HG02763 (cell line): Measurements from ENCODE around the gene CTNS.
A peak's percentile ranks its signal among the peaks of the same experiment; 100 is the strongest.

Experiments used
- ATAC-seq: cut with Tn5 transposase; IDR thresholded peaks from one replicate; pipeline ENCODE4 v1.9.1; 2021; ENCODE audit warnings: mild to moderate bottlenecking, moderate library complexity; ENCODE audit not compliant: unreplicated experiment

CTNS gene

GRCh38 chr17:3657874-3658783 is 21.6 kb downstream of the CTNS start:
- no peak for ATAC-seq

DNA sequence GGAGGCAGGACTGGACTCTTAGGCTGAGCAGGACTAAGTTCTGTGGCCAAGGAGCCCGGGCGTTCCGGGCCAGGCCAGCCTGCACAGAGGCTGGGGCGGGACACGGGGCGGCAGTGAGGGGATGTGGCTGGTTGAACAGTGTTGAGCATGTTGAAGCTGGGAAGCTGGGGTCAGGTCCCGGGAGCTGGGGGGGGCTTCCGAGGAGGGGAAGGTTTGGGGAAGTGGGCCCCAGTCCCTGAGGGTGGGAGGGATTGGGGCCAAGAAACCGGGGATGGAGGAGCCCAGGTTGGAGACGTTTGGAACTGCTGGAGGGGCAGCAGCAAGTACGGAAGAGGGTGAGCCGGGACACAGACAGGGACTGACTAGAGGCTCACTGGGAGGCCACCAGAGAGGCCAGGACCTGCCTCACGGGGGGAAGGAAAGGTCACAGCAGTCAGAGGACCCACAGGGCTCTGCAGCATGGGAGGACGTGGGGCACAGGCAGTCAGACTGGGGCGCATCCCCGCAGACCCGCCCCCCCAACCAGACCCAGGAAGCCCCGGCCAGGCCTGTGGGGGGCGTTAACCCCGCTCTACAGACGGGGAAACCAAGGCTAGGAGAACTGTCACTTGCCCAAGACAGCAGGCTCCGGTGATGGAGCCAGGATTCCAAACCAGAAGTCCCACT is 22.4 kb downstream of the CTNS start:
- no peak for ATAC-seq

DNA sequence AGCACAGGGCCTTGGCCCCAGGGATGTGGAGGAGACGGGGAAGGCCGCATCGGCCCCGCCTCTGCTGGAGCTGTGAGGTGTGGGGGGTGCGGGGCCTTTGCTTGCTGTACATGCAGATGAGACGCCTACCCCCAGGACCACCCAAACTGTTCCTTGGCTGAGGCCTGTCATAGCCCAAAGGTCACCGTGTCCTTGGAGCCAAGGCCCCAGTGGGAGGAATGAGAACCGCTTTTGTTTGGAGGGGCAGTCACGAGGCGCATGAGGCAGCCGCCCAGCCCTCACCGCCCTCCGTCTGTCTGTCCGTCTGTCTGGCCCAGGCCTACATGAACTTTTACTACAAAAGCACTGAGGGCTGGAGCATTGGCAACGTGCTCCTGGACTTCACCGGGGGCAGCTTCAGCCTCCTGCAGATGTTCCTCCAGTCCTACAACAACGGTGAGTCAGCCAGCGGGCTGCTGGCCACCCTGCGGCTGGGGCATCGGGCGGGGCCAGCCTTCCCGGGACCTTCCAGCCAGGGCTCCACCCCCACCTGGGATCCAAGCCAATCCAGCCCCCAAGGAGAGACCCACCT is 23.1 kb downstream of the CTNS start:
- ATAC-seq: no peak

DNA sequence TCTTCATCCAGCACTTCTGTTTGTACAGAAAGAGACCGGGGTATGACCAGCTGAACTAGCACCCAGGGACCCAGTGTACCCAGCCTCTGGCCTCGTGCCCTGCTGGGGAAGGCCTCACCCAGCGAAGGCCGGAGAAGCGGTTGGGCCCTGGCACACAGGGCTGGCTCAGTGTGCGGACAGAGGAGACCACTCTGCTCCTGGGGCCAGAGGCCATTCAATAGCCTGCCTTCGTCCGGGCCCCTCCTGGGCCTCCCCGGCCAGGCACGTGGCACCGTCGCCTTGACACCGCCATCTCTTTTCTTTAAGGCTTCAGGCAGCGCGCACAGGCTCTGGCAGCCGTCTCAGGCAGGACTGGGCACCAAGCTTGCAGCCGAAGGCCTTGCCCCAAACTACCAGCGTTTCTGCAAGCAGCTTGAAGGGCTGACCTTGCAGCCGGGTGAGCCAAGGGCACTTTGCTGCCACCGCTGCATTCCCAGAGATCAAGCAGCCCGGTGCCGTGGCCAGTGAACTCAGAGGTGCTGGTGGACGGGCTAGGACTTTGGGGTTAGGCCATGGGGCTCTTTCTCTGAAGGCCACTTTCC is 23.8 kb downstream of the CTNS start:
- ATAC-seq: no peak

GRCh38 chr17:3663102-3664011 is 26.8 kb downstream of the CTNS start:
- no peak for ATAC-seq

DNA sequence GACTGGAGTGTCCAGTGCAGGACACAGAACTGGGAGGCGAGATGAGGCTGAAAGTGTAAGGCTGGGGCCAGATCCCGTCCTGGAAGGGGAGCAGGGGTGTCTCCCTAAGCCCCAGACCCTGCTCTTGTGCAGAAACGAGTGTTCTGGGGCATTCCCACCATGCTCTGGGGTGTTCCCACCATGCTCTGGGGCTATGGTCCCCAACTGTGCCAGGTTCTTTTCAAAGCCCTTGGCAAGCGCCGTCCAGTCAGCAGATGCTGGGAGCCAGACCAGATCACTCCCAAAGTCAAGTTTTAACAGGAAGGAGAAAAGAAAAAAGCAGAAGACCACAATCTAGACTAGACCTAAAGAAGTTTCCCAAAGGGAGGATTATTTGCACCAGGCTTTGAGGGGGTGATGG is 29.3 kb downstream of the CTNS start:
- ATAC-seq: no peak

DNA sequence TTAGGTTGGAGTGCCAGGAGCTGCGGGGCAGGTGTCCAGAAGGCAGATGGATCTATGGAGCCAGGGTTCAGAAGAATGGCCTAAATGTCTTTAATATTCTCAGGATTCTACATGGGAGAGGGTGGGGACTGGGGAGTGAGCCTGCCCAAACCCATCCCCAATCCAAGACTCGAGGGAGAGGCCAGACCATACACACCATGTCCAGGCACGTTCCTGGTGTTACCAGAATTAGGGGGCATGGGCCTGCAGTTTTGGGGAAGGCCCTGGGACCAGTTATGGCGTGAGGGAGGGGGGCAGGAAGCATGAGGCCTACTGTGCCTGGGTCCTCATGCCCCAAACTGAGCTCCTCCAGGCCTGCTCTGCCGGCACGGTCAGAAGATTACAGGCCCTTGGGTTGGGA is 30.0 kb downstream of the CTNS start:
- no peak for ATAC-seq

GRCh38 chr17:3667366-3668278 is 31.1 kb downstream of the CTNS start:
- peak; percentile 8 for ATAC-seq

DNA sequence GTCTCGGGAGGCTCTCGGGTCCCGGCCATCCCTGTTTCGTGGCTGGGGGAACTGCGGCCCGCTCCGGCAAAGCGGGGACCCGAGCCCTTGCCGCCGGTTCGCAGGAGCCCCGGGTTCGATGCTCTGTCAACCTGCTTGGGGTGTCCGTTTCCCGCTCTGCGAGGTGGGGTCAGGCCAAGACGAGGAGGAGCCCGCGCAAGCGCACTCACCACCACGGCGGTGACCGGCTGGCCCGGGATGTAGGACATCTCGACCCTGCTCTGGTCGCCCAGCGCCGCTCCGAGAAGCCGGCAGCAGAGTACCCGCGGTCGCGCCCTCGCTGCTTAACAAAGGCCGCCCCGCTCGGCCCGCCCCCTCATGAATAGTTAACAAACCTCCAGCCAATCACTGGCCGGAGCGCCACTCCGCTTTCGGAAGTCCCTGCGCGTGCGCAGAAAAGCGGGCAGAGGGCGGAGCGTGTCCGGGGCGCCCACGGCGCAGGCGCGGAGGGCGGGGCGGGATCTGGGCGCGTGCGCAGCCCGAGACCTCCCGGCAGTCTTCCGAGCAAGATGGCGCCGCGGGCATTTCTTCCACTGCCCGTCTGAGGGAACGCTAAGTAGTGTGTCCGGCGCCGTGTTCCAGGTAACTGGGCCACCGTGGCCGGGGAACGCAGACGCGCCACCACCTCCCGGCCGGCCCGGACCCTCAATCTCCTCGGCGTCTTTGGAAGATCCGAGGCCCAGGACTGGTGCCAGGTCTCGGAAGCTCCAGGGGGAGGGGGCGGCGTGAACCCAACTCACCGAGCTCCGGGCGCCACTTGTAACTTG is 31.9 kb downstream of the CTNS start, which contains the start of the genes EMC6 and TAX1BP3:
Gene EMC6 (plus strand): TSS at position 534 of the 806 bp plus-strand sequence. CDS start 335 bp downstream, outside the sequence.
Gene TAX1BP3 (minus strand): TSS at position 300 of the 806 bp plus-strand sequence. CDS start 52 bp downstream, at position 248.
- peak; percentile 88 for ATAC-seq

GRCh38 chr17:3669085-3669347 is 32.5 kb downstream of the CTNS start:
- peak; percentile 3 for ATAC-seq

DNA sequence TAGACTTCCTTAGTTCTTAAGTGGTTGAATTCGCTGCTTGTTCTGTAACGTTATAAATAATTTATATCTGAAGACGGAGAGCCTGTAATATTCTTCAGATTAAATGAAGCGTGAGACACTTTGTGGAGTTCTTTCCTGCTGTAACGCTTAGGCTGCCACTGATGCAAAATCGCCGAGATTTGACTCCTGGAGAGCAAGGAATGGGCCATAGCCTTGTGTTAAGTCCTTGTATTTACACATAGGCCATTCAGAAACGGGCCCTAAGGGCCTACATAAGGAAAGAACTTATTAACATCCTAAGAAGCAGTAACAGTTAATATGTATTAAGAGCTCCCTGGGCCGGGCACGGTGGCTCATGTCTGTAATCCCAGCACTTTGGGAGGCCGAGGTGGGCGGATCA is 33.0 kb downstream of the CTNS start:
- no peak for ATAC-seq

GRCh38 chr17:3672571-3672970 is 36.0 kb downstream of the CTNS start:
- no peak for ATAC-seq

DNA sequence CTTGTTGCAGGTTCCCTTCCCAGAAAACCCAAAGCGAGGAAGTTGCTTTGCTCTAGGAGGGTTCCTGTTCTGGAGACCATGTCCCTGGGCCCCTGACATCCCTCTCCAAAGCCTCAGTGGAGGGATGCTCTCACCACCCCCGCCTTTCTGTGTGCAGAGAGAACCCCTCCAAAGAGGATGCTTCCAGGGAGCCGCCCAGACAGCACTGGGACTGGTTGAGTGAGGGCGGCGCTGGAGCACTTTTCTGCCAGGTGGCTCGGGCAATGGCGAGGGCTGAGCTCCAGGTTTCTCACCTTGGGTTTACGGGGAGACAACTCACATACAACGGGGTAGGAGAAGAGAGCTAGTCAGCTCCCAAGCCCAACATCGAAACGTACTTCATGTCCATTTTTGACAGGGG is 39.3 kb downstream of the CTNS start:
- ATAC-seq: no peak

GRCh38 chr17:3678095-3678820 is 41.7 kb downstream of the CTNS start:
- no peak for ATAC-seq

GRCh38 chr17:3678821-3679530 is 42.4 kb downstream of the CTNS start:
- no peak for ATAC-seq

DNA sequence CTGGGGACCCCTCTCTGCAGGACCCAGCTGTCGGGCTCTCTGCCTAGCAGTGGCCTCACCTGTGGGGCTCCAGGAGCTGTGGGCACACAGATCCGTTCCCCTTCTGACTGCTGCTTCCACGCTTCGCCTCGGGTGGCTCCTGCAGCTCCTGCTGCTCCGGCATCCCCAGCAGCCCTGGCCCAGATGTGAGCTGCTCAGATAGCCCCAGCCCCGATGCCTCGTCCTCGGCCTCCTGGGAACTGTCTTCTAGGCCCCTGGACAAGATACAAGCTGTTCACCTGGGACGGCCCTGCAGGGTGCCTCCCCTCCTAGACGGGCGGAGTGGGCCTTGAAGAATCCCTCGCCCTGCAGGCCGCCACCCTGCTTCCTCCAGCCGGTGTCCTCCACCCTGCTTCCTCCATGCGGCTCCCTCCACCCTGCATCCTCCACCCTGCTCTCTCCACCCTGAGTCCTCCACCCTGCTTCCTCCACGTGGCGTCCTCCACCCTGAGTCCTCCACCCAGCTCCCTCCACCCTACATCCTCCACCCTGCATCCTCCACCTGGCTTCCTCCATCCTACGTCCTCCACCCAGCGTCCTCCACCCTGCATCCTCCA is 43.1 kb downstream of the CTNS start:
- ATAC-seq: no peak

- ATAC-seq: no peak
Measured at GRCh38 chr17:3681057-3681456, 44.5 kb downstream of the CTNS start.
